GM12878 (cell line): ENCODE results near the gene TFAM.

Source experiments
- ATF7 ChIP-seq: fragments of 450-650 bp; IDR thresholded peaks from 2 replicates; pipeline ENCODE4 v1.6.1; 2016; ENCODE audit warnings: low read depth, mild to moderate bottlenecking
- CHD2 ChIP-seq: IDR thresholded peaks from 2 replicates; pipeline ENCODE4 v1.6.1; 2011; ENCODE audit warnings: low read depth, low read length, improper control_type of control experiment, borderline replicate concordance
- CHD4 ChIP-seq: fragments of 200-600 bp; sonication (generic); IDR thresholded peaks from 2 replicates; pipeline ENCODE4 v1.6.1; 2016; ENCODE audit warnings: mild to moderate bottlenecking
- CTCF ChIP-seq, 3 experiments: IDR thresholded peaks in 2 of 3; conservative IDR thresholded peaks in 1 of 3; 2 replicates each; pipeline ENCODE4 v1.5.1; 2011; ENCODE audit warnings: low read depth in 3 of 3, low read length in 3 of 3, mild to moderate bottlenecking in 3 of 3, control low read depth in 2 of 3, moderate library complexity in 2 of 3, inconsistent platforms in 1 of 3, mixed read lengths in 1 of 3; ENCODE audit not compliant: control insufficient read depth in 2 of 3, insufficient read depth in 1 of 3; ENCODE audit errors: extremely low read depth in 1 of 3
- MTA3 ChIP-seq: IDR thresholded peaks from 2 replicates; pipeline ENCODE4 v1.6.1; 2012; ENCODE audit warnings: low read length, inconsistent platforms, borderline replicate concordance
- NR2C1 ChIP-seq: fragments of 450-650 bp; IDR thresholded peaks from 2 replicates; pipeline ENCODE4 v1.6.1; 2017; ENCODE audit warnings: antibody characterized with exemption, mild to moderate bottlenecking, moderate library complexity
- POLR2AphosphoS5 ChIP-seq: IDR thresholded peaks from 2 replicates; pipeline ENCODE4 v1.6.1; 2011; ENCODE audit warnings: mild to moderate bottlenecking, low read length, inconsistent platforms
- RELA ChIP-seq: fragments of 450-650 bp; IDR thresholded peaks from 2 replicates; pipeline ENCODE4 v1.8.0; 2014; ENCODE audit warnings: borderline replicate concordance; ENCODE audit not compliant: partially characterized antibody
- RFX5 ChIP-seq: IDR thresholded peaks from 2 replicates; pipeline ENCODE4 v1.6.1; 2011; ENCODE audit warnings: low read depth, low read length, improper control_type of control experiment
- RUNX3 ChIP-seq: IDR thresholded peaks from 2 replicates; pipeline ENCODE4 v1.6.1; 2012; ENCODE audit warnings: low read length, inconsistent platforms
- ZNF592 ChIP-seq: fragments of 450-650 bp; IDR thresholded peaks from 2 replicates; pipeline ENCODE4 v1.6.1; 2017; ENCODE audit warnings: mild to moderate bottlenecking, moderate library complexity

- TF ChIP-seq CTCF (IDR thresholded peaks at IDR 0.05 in 2 of 3, conservative IDR thresholded peaks at IDR 0.05 in 1 of 3; ENCODE audit: control insufficient read depth in 2 of 3, extremely low read depth in 1 of 3, insufficient read depth in 1 of 3, low read depth in 3 of 3, low read length in 3 of 3) (no peak), NR2C1 (no peak), ATF7 (no peak), POLR2AphosphoS5 (no peak), RFX5 (no peak), CHD2 (no peak), ZNF592 (no peak), MTA3 (no peak), CHD4 (no peak), RUNX3 (no peak), RELA (no peak)
Measured at GRCh38 chr10:58415757-58416156, 30.5 kb downstream of the TFAM start.
